Ovary (tissue), 3 donors: Measurements from ENCODE around the gene CDC40.

ENCODE experiments used
- POLR2A ChIP-seq: fragments of 450-650 bp; IDR thresholded peaks from one replicate; pipeline ENCODE4 v1.6.1; 2017; ENCODE audit warnings: antibody characterized with exemption, mild to moderate bottlenecking, moderate library complexity
- TF ChIP-seq, protein P1 (sequence below), 3 donors: fragments of 450-650 bp in 2 of 3; fragments of 200-600 bp in 1 of 3; IDR thresholded peaks; one replicate each; pipeline versions ENCODE4 v1.5.1 to v1.8.0; 2016 to 2022; ENCODE audit warnings: antibody characterized with exemption in 3 of 3, mild to moderate bottlenecking in 1 of 3
- donor health status: DM: no; HTN: no; CAD: no.

- TF ChIP-seq, protein P1, sequence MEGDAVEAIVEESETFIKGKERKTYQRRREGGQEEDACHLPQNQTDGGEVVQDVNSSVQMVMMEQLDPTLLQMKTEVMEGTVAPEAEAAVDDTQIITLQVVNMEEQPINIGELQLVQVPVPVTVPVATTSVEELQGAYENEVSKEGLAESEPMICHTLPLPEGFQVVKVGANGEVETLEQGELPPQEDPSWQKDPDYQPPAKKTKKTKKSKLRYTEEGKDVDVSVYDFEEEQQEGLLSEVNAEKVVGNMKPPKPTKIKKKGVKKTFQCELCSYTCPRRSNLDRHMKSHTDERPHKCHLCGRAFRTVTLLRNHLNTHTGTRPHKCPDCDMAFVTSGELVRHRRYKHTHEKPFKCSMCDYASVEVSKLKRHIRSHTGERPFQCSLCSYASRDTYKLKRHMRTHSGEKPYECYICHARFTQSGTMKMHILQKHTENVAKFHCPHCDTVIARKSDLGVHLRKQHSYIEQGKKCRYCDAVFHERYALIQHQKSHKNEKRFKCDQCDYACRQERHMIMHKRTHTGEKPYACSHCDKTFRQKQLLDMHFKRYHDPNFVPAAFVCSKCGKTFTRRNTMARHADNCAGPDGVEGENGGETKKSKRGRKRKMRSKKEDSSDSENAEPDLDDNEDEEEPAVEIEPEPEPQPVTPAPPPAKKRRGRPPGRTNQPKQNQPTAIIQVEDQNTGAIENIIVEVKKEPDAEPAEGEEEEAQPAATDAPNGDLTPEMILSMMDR (IDR thresholded peaks at IDR 0.05): no peak
- no peak for TF ChIP-seq POLR2A
These were observed 31.5 kb downstream of the CDC40 start for GRCh38 chr6:110211753-110212152.
